ENCODE data around the gene KRT78.

Gene KRT78

DNA sequence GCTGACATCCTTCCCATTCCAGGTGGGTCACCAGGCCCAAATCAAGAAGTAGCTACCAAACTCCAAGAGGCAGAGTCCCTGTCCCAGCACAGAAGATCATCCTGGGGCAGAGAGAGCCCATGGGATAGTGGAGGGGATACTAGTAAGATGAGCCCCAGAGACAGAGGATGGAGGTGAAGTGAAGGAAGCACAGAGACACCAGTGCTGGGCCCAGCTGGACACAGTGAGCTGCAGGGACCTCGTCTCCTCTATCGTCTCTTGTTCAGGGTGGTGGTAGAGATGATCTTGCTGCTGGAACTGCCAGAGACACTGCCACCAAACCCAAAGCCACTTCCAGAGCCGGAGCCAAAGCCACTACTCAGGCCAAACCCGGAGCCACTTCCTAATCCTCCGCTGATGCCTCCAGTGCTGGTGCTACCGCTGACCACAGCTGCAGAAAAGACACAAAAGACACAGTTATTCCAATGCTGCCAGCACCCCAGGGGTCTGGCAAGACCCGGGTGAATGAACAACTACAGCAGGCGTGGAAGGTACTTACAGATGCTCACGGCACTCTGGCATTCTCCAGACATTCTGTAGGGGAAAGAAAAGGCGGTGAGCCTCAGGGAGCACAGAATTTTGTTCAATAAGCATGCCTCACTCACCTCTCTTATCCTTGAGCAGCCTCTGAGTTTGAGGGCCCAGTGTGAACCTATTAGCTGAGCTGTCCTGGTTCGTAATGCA, 41.8 kb downstream of the KRT78 start:
- no peak overlapping the region for H4K91ac ChIP-seq (ENCODE audit: low read length)
- H3K27ac ChIP-seq (ENCODE audit: low read length, poor library complexity, severe bottlenecking), result no peak overlapping the region

DNA sequence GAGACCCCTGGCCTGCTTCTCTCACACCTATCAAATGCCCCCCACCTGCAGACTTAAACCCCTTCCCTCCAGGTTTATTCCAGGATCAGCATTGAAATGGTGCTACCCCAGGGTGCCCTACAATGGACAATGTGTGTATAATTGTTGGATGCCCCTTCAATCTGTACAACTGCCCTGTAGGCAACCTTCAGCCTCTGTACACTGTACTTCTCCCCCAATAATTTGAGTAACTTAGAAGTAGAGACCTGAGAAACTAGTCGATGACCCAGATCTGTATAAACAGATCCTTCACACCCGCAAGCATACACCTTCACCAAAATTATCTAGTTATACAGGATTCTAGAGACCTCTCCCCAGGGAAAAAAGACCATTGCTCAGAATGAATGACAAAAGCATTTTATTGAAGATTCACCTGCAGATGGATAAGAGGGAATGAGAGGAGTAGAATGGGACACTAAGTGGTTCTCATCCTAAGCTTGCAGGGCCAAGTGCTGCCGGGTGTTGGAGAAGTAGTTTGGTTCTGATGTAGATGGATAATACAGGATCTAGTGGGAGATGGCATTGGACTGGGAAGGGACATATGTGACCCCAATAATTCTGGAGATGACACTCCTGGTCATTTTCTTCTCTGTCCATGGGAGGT, 42.5 kb downstream of the KRT78 start:
- no peak for DNase-seq
- WGBS, result 89% methylated on average over 3 of the region's 3 CpGs
- Histone ChIP-seq H2BK120ac (ENCODE audit: low read depth, low read length) (no peak overlapping the region), H2AK5ac (ENCODE audit: low read length, severe bottlenecking) (no peak overlapping the region), H3K23ac (ENCODE audit: low read length in 2 of 2) (no peak overlapping the region), H3K27me3 (ENCODE audit: control insufficient read depth in 1 of 2, insufficient read depth in 1 of 2, low read length in 2 of 2) (peaks cover 26 to 81% of the 10 kb centered on the region in 2 experiments), H2AFZ (ENCODE audit: low read depth, low read length) (no peak overlapping the region), H3K79me1 (replicated peaks; ENCODE audit: low read length, poor library complexity, severe bottlenecking) (no peaks in the 10 kb centered on the region), H3K4me3 (ENCODE audit: insufficient read depth in 1 of 2, low read depth in 1 of 2, low read length in 2 of 2) (no peak overlapping the region), H3K27ac (ENCODE audit: low read length, poor library complexity, severe bottlenecking) (no peak overlapping the region), H3K14ac (ENCODE audit: low read length in 2 of 2) (no peak overlapping the region), H4K91ac (ENCODE audit: low read length) (no peak overlapping the region), H3K36me3 (ENCODE audit: control insufficient read depth in 1 of 2, insufficient read depth in 2 of 2, low read depth in 1 of 2, low read length in 2 of 2) (no peaks in the 10 kb centered on the region), H2BK15ac (ENCODE audit: low read depth, poor library complexity, severe bottlenecking) (no peak overlapping the region), H2BK5ac (ENCODE audit: low read depth, low read length, poor library complexity, severe bottlenecking) (no peak overlapping the region), H3K4me1 (ENCODE audit: control insufficient read depth, insufficient read depth, low read depth, low read length) (peaks cover 17% of the 10 kb centered on the region), H3K9ac (ENCODE audit: low read length) (no peak overlapping the region), H4K8ac (ENCODE audit: low read length) (no peak overlapping the region), H3K9me3 (ENCODE audit: control insufficient read depth, low read length) (no peaks in the 10 kb centered on the region), H3K4me2 (ENCODE audit: low read length, poor library complexity, severe bottlenecking) (no peak overlapping the region), H3K4ac (ENCODE audit: low read depth in 1 of 2, low read length in 2 of 2) (no peak overlapping the region), H2BK12ac (ENCODE audit: low read length in 2 of 2) (no peak overlapping the region), H3K18ac (ENCODE audit: low read depth in 1 of 2, low read length in 2 of 2) (no peak overlapping the region)

More for the DNA sequence above, 41.8 kb downstream of the KRT78 start:
- no peak overlapping the region for H3K9ac ChIP-seq (ENCODE audit: low read length)
- H2AFZ ChIP-seq (ENCODE audit: low read depth, low read length), result no peak overlapping the region
- H3K27me3 ChIP-seq (ENCODE audit: control insufficient read depth in 1 of 2, insufficient read depth in 1 of 2, low read length in 2 of 2), result peaks cover 21 to 85% of the 10 kb centered on the region in 2 experiments
- no peak overlapping the region for H2BK5ac ChIP-seq (ENCODE audit: low read depth, low read length, poor library complexity, severe bottlenecking)
- H3K4me2 ChIP-seq (ENCODE audit: low read length, poor library complexity, severe bottlenecking), result no peak overlapping the region
- H3K18ac ChIP-seq (ENCODE audit: low read depth in 1 of 2, low read length in 2 of 2), result no peak overlapping the region
- no peaks in the 10 kb centered on the region for H3K9me3 ChIP-seq (ENCODE audit: control insufficient read depth, low read length)
- no peaks in the 10 kb centered on the region for H3K79me1 ChIP-seq (replicated peaks; ENCODE audit: low read length, poor library complexity, severe bottlenecking)
- no peak overlapping the region for H3K4ac ChIP-seq (ENCODE audit: low read depth in 1 of 2, low read length in 2 of 2)
- H2BK120ac ChIP-seq (ENCODE audit: low read depth, low read length), result no peak overlapping the region
- H3K4me1 ChIP-seq (ENCODE audit: control insufficient read depth, insufficient read depth, low read depth, low read length), result peaks cover 17% of the 10 kb centered on the region
- 82% methylated on average over 11 of the region's 11 CpGs for WGBS
- H2AK5ac ChIP-seq (ENCODE audit: low read length, severe bottlenecking), result no peak overlapping the region
- no peak for DNase-seq
- H2BK12ac ChIP-seq (ENCODE audit: low read length in 2 of 2), result no peak overlapping the region
- no peak overlapping the region for H2BK15ac ChIP-seq (ENCODE audit: low read depth, poor library complexity, severe bottlenecking)
- no peak overlapping the region for H3K14ac ChIP-seq (ENCODE audit: low read length in 2 of 2)
- no peak overlapping the region for H3K23ac ChIP-seq (ENCODE audit: low read length in 2 of 2)
- H4K8ac ChIP-seq (ENCODE audit: low read length), result no peak overlapping the region
- no peaks in the 10 kb centered on the region for H3K36me3 ChIP-seq (ENCODE audit: control insufficient read depth in 1 of 2, insufficient read depth in 2 of 2, low read depth in 1 of 2, low read length in 2 of 2)
- no peak overlapping the region for H3K4me3 ChIP-seq (ENCODE audit: insufficient read depth in 1 of 2, low read depth in 1 of 2, low read length in 2 of 2)

DNA sequence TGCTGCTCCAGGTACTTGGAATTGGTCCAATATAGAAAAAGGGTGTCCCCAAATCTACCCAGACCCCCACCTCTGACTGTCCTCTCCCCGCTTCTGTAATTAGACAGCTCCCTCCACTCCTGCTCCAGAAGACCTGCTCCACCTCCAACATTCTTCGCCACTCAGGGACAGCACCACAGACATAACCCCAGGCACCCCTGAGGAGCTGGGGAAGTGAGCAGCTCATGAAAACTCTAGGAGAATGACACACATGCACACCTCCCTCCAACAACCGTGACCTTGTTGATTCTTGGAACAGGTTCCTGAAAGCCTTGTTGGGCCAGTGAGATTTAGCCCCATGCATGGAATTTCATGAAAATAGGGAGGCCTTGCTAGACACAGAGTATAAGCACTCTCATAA, 43.1 kb downstream of the KRT78 start:
- WGBS, result 74% methylated on average over 3 of the region's 3 CpGs

DNA sequence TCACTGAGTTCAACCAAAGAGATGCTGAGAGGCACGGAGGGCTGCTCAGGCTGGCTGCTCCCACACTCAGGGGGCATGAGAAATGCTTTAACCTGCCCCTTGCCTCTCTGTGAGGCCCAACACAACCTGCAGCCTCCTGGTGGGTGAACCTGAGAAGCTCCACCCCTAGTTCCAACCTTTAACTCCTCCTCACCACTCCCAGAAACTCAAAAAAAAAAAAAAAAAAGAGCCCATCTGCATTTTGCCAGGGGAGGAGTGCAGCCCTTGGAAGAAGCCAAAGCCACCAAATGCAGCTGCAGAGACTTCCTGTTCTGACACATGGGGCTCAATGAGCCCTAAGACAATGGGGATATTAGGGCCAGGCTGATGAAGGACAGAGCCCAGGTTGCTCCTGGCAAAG, 43.8 kb downstream of the KRT78 start:
- H4K91ac ChIP-seq (ENCODE audit: low read length), result no peak overlapping the region
- H3K4ac ChIP-seq (ENCODE audit: low read depth in 1 of 2, low read length in 2 of 2), result no peak overlapping the region
- no peak overlapping the region for H3K27ac ChIP-seq (ENCODE audit: low read length, poor library complexity, severe bottlenecking)
- H2AFZ ChIP-seq (ENCODE audit: low read depth, low read length), result no peak overlapping the region
- H2BK120ac ChIP-seq (ENCODE audit: low read depth, low read length), result no peak overlapping the region
- no peak overlapping the region for H3K23ac ChIP-seq (ENCODE audit: low read length in 2 of 2)
- peaks cover 17% of the 10 kb centered on the region for H3K4me1 ChIP-seq (ENCODE audit: control insufficient read depth, insufficient read depth, low read depth, low read length)
- no peaks in the 10 kb centered on the region for H3K9me3 ChIP-seq (ENCODE audit: control insufficient read depth, low read length)
- no peaks in the 10 kb centered on the region for H3K36me3 ChIP-seq (ENCODE audit: control insufficient read depth in 1 of 2, insufficient read depth in 2 of 2, low read depth in 1 of 2, low read length in 2 of 2)
- no peak overlapping the region for H2BK12ac ChIP-seq (ENCODE audit: low read length in 2 of 2)
- no peak overlapping the region for H3K14ac ChIP-seq (ENCODE audit: low read length in 2 of 2)
- H2BK5ac ChIP-seq (ENCODE audit: low read depth, low read length, poor library complexity, severe bottlenecking), result no peak overlapping the region
- DNase-seq, result no peak
- H3K4me2 ChIP-seq (ENCODE audit: low read length, poor library complexity, severe bottlenecking), result no peak overlapping the region
- no peak overlapping the region for H3K9ac ChIP-seq (ENCODE audit: low read length)
- H2AK5ac ChIP-seq (ENCODE audit: low read length, severe bottlenecking), result no peak overlapping the region
- H3K18ac ChIP-seq (ENCODE audit: low read depth in 1 of 2, low read length in 2 of 2), result no peak overlapping the region
- H3K79me1 ChIP-seq (replicated peaks; ENCODE audit: low read length, poor library complexity, severe bottlenecking), result no peaks in the 10 kb centered on the region
- 40% methylated on average over 1 of the region's 1 CpG for WGBS
- no peak overlapping the region for H2BK15ac ChIP-seq (ENCODE audit: low read depth, poor library complexity, severe bottlenecking)
- H3K4me3 ChIP-seq (ENCODE audit: insufficient read depth in 1 of 2, low read depth in 1 of 2, low read length in 2 of 2), result no peak overlapping the region
- peaks cover 26 to 71% of the 10 kb centered on the region in 2 experiments for H3K27me3 ChIP-seq (ENCODE audit: control insufficient read depth in 1 of 2, insufficient read depth in 1 of 2, low read length in 2 of 2)
- no peak overlapping the region for H4K8ac ChIP-seq (ENCODE audit: low read length)

More for the DNA sequence above, 43.1 kb downstream of the KRT78 start:
- Histone ChIP-seq H2BK15ac (ENCODE audit: low read depth, poor library complexity, severe bottlenecking) (no peak overlapping the region), H3K9ac (ENCODE audit: low read length) (no peak overlapping the region), H3K4me3 (ENCODE audit: insufficient read depth in 1 of 2, low read depth in 1 of 2, low read length in 2 of 2) (no peak overlapping the region), H3K4me2 (ENCODE audit: low read length, poor library complexity, severe bottlenecking) (no peak overlapping the region), H3K4me1 (ENCODE audit: control insufficient read depth, insufficient read depth, low read depth, low read length) (peaks cover 17% of the 10 kb centered on the region), H2BK120ac (ENCODE audit: low read depth, low read length) (no peak overlapping the region), H2AK5ac (ENCODE audit: low read length, severe bottlenecking) (no peak overlapping the region), H4K91ac (ENCODE audit: low read length) (no peak overlapping the region), H3K14ac (ENCODE audit: low read length in 2 of 2) (no peak overlapping the region), H4K8ac (ENCODE audit: low read length) (no peak overlapping the region), H3K27ac (ENCODE audit: low read length, poor library complexity, severe bottlenecking) (no peak overlapping the region), H2BK5ac (ENCODE audit: low read depth, low read length, poor library complexity, severe bottlenecking) (no peak overlapping the region), H2AFZ (ENCODE audit: low read depth, low read length) (no peak overlapping the region), H2BK12ac (ENCODE audit: low read length in 2 of 2) (no peak overlapping the region), H3K79me1 (replicated peaks; ENCODE audit: low read length, poor library complexity, severe bottlenecking) (no peaks in the 10 kb centered on the region), H3K36me3 (ENCODE audit: control insufficient read depth in 1 of 2, insufficient read depth in 2 of 2, low read depth in 1 of 2, low read length in 2 of 2) (no peaks in the 10 kb centered on the region), H3K9me3 (ENCODE audit: control insufficient read depth, low read length) (no peaks in the 10 kb centered on the region), H3K18ac (ENCODE audit: low read depth in 1 of 2, low read length in 2 of 2) (no peak overlapping the region), H3K27me3 (ENCODE audit: control insufficient read depth in 1 of 2, insufficient read depth in 1 of 2, low read length in 2 of 2) (peaks cover 26 to 75% of the 10 kb centered on the region in 2 experiments), H3K4ac (ENCODE audit: low read depth in 1 of 2, low read length in 2 of 2) (no peak overlapping the region), H3K23ac (ENCODE audit: low read length in 2 of 2) (no peak overlapping the region)
- no peak for DNase-seq

All from mesenchymal stem cell (in vitro differentiated cells and primary cell).